HG02763 (cell line): ENCODE data around the gene GLUD1.
"Not testable (repeated sequence)": the region's sequence is repeated elsewhere in the genome, so short reads cannot be mapped to it uniquely, and the experiment has no call there.

Source experiments
- ATAC-seq: cut with Tn5 transposase; IDR thresholded peaks from one replicate; pipeline ENCODE4 v1.9.1; 2021; ENCODE audit warnings: mild to moderate bottlenecking, moderate library complexity; ENCODE audit not compliant: unreplicated experiment

The GLUD1 gene

GRCh38 chr10:87090779-87091178, 3.9 kb downstream of the GLUD1 start:
- no peak for ATAC-seq

- no peak for ATAC-seq
Measured at GRCh38 chr10:87089746-87090145, 4.9 kb downstream of the GLUD1 start.

- ATAC-seq = no peak
Measured at GRCh38 chr10:87085537-87085936, 9.1 kb downstream of the GLUD1 start.

DNA sequence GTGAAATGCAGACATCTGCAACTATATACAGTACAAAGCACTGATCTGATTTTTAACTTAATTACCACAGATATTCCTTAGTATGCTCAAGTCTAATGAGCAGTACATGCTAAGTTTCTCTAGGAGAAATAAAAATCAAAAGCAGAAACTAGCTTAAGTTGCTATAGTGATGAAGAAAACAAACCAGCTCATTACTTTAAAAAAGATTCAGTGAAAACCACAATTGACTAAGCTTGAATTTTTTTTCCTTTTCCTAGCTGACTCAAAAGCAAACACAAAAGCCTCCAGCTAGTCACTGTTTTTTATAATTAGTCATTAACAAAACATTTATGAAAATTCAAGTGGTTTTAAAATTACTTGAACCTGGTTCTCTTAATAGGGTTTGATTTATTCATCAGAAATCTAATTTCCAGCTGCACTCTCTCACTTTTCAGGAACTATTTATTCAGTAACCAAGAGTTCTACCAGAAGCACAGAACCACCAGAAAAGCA, 10.3 kb downstream of the GLUD1 start:
- ATAC-seq = not testable (repeated sequence)

DNA sequence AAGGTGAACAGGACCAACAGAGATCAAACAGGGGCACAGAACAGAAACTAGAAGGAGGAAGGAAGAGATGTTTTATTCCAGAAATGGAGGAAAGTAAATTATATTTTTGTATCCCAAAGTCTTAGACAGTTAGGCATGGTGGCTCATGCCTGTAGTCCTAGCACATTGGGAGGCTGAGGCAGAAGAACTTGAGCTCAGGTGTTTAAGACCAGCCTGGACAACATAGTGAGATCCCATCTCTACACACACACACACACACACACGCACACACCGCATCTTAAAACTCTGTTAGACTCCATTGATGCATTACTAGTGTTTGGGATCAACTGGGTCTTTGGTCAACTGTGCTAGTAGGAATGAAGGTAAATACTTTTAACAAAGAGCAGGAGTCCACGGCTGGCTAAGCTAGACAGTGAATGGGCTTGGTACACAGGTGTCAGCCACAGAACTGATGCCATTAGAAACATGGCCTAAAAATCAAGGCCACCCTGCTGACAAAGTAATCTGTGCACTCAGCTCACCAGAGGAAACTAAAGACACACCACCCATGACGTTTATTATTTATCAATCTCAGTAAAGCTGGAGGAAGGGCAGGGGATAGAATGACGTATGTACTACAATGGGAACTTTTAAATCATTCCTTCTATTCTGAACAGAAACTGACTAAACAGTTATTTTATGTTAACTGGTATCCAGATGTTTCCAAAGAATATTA, 10.9 kb downstream of the GLUD1 start:
- not testable (repeated sequence) for ATAC-seq

GRCh38 chr10:87082219-87082618, 12.4 kb downstream of the GLUD1 start:
- ATAC-seq = not testable (repeated sequence)

- not testable (repeated sequence) for ATAC-seq
Measured at GRCh38 chr10:87081574-87081973, 13.1 kb downstream of the GLUD1 start.

DNA sequence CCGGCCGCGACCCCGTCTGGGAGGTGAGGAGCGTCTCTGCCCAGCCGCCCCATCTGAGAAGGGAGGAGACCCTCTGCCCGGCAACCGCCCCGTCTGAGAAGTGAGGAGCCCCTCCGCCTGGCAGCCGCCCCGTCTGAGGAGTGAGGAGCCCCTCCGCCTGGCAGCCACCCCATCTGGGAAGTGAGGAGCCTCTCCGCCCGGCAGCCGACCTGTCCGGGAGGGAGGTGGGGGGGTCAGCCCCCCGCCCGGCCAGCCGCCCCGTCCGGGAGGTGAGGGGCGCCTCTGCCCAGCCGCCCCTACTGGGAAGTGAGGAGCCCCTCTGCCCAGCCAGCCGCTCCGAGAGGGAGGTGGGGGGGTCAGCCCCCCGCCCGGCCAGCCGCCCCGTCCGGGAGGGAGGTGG, 14.0 kb downstream of the GLUD1 start:
- ATAC-seq = not testable (repeated sequence)

DNA sequence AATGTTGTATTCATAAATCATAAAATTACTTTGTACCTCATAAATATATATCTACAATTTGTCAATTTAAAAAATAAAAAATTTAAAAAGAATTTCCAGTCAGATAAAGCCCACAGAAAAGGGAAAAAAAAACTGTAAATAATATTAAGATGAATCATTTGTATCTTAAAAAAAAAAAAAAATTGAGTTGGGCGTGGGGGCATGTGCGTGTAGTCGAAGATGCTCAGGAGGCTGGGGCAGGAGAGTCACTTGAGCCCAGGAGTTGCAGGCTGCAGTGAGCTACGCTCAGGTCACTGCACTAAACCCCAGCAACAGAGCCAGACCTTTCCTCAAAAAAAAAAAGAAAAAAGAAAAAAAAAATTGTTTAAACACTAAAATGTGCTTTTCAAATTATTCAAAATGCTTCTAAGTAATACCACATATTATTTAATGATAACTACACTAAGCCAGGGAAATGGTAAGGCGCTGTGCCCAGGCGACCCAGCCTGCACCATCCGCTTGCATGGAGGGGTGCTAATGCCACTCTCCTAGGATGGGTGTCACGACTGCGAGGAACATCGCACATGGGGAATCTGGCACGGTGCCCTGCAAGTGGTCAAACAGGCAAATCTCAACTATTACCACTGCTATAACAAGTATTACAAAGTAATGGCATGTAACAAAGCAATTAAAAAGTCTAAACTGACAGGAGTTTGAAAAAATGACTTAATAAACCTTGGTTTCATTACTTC, 15.4 kb downstream of the GLUD1 start:
- no peak for ATAC-seq

- not testable (repeated sequence) for ATAC-seq
Measured at GRCh38 chr10:87076421-87076820, 18.2 kb downstream of the GLUD1 start.

DNA sequence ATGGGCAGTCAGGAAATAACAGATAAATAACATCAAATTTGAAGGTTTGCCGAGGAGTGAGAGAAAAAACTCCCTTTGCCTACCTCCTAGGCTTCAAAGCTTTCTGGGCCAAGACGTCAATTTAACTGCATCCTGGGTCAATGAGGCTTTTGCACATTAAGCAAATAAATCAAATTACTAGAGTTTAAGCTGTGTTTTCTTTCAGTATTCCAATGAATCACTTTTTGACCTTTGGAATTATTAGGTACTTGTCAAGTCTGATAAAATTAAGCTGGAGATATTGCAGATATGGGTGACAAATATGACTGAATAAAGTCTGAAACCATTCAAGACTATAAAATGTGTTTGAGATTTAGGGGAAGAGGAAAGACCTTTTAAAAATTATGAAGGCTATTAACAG, 22.2 kb downstream of the GLUD1 start:
- ATAC-seq = no peak

DNA sequence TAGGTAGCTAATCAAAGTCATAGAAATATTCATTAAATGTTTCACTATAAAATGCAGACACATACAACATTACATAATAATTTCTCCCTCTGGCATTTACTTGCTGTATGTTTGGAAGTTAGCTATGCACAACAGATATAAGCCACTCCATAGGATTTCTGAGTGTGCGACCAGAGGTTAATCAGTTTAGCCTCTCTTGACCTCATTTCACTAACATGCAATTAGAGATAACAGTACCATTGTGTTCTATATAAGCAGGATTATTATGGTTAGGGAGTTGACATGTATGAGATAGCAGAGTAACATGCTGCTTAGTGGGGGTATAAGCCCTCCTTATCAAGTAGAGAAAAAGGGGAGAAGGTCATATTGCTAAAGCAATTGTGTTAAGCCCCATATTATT, 26.4 kb downstream of the GLUD1 start:
- ATAC-seq = no peak

DNA sequence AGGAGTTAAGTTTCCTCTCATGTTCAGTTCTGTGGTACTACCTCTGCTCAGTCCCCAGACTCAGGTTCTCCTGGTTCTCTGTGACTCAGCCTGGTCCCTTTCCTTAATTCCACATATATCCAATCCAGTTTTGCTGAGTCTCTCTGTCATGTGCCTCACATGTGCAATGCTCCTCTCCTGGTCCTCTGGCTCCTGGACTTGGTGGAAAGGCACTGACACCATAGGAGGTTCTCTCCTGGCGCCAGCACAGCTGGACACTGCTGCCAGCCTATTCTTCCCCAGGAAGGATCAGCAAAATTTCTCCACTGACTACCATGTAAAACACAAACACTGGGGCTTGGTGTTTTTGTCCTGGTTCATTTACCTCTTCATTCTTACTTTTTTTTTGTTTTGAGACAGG, 27.8 kb downstream of the GLUD1 start:
- ATAC-seq = no peak

DNA sequence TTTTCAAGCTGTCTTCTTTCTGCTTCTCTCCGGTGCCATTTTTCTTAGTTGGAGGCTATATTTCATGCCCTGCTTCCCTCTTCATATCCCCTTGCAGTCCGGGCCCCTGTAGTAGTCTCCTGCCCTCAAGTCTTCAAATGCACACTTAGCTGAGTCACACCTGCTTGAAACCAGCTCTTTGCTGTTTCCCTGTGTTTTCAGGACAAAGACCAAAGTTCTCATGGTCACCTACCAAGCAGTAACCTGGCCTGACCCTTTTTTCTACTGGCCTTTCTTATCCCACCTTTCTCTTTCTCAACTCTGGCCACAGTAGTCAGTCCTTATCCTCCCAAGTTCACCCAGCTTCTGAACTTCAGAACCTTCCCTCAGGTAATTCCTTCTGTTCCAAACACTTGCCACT, 28.5 kb downstream of the GLUD1 start:
- ATAC-seq = no peak

GRCh38 chr10:87064651-87065050, 30.0 kb downstream of the GLUD1 start:
- ATAC-seq = no peak

- ATAC-seq = no peak
Measured at GRCh38 chr10:87060280-87060928, 34.2 kb downstream of the GLUD1 start.

DNA sequence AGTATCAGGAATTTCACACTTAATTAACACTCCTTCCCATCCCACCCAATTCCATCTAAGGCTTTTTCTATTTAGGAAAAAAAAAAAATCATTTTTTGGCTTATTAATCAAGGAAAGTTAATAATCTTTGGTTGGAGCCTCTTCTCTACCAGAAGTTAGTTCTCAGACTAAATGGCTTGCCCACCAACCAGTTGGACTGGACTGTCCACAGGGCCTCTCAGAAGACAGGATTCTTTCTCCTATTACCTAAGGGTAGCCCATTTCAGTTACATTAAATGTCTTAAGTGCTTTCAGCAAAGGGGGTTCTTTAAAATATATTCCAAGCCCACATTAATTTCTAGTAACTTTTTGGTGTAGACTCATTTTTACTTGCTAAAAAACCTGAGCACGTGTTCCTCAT, 35.2 kb downstream of the GLUD1 start:
- ATAC-seq = no peak

GRCh38 chr10:87058171-87058570, 36.5 kb downstream of the GLUD1 start:
- ATAC-seq = no peak

DNA sequence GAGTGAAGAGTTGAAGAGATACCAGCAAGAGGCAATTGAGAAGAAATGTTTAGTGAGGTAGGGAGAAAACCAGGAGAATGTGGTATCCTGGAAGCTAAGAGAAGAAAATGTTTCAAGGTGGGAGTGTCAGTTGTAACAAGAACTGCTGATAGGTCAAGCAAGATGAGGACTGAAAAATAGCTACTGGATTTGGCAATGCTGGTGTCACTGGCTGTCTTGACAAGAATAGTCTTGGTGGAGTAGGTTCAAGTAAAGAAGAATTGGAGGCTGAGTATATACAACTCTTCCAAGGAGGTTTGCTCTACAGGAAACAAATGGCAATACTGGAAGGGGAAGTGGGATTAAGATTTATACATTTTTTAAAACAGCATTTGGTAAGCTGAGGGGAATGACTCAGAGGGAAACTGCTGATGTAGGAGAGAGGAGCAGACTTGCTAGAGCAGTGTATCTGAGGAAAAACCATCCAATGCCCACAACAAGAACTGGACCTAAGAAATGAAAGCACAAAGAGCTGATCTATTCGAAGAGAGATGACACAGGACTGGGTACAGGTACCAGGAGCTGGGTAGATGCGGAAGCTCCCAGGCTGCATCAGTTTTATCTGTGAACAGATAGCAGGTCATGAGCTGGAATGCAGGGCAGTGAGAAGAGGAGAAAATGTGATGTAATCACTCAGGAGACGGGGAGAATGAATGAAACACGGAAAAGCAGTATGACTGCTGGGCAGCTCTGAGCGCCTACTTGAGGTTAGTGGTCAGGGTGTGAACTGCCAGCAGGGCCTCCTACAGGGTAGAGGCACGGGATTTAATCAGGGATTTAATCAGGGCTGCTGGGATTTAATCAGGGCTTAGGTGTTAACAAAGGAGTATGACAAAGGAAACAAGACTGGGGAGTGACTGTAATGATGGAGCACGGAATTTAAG, 40.0 kb downstream of the GLUD1 start:
- ATAC-seq = no peak

- no peak for ATAC-seq
Measured at GRCh38 chr10:87053577-87054181, 41.0 kb downstream of the GLUD1 start.
